Muscle layer of duodenum (tissue), 2 donors: Measurements from ENCODE around the gene SNX10.
"Not testable (repeated sequence)": the region's sequence is repeated elsewhere in the genome, so short reads cannot be mapped to it uniquely, and the experiment has no call there.

Experiments used
- H3K27ac ChIP-seq: one replicate; pipeline ENCODE4 v1.7.0; 2013; ENCODE audit warnings: mild to moderate bottlenecking, low read length
- H3K27me3 ChIP-seq: one replicate; pipeline ENCODE4 v1.7.0; 2013; ENCODE audit warnings: low read depth, mild to moderate bottlenecking, control low read depth, low read length
- H3K36me3 ChIP-seq, 2 donors: one replicate each; pipeline ENCODE4 v1.7.0; 2013; ENCODE audit warnings: low read length in 2 of 2, control low read depth in 1 of 2, mild to moderate bottlenecking in 1 of 2; ENCODE audit not compliant: insufficient read depth in 2 of 2, control insufficient read depth in 1 of 2
- H3K4me1 ChIP-seq, 2 donors: one replicate each; pipeline ENCODE4 v1.7.0; 2013; ENCODE audit warnings: low read length in 2 of 2, mild to moderate bottlenecking in 2 of 2, control low read depth in 1 of 2, moderate library complexity in 1 of 2; ENCODE audit not compliant: insufficient read depth in 2 of 2, control insufficient read depth in 1 of 2
- H3K4me3 ChIP-seq, 2 donors: one replicate each; pipeline ENCODE4 v1.7.0; 2013; ENCODE audit warnings: low read length in 2 of 2, low read depth in 1 of 2, mild to moderate bottlenecking in 1 of 2
- H3K9me3 ChIP-seq, 2 donors: one replicate each; pipeline ENCODE4 v1.7.0; 2013; ENCODE audit warnings: low read length in 2 of 2, control low read depth in 1 of 2, mild to moderate bottlenecking in 1 of 2; ENCODE audit not compliant: control insufficient read depth in 1 of 2
- donor health status: healthy.

Gene SNX10

DNA sequence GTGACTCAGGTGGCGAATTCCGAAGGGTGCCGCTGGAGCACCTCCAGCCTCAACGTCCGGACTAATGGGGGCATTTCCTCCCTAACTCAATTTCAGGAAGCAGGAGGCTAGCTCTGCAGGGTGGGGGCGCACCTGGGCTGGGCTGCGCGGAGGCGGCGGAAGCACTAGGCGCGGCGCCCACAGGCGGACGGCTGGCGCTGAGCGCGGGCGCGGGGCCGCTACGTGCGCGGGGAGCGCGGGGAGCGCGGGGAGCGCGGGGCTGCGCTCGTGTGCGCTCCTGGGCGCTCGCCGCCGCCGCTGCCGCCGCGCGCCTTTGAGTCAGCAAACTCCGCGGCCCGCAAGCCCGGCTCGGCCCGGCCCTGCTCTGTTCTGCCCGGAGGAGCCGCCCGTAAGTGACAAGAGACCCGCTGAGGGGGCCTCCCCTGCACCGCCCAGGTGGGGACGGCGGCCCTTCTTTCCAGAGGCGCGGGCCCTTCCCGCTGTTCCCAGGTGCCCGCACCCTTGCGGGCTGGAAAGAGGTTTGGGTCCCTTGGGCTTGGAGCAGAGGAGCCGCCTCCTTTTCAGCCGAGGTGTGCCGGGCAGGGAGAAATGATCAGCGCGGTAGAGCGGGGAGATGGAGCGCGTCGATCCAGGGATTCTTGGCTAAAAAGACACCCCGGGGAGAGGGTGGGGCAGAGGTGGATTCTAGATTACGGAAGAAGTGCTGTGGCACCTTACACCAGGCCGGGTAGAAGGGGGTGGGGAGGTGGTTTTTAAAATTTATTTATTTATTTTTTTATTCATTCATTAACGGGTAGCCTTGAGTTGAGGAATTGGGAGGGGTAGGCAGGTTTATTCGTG lies at the start of gene SNX10:
Gene SNX10 (plus strand): TSS at position 164 of the 840 bp plus-strand sequence. CDS start 54,581 bp downstream, outside the sequence.
- peaks cover 0 to 6% of the 10 kb centered on the region in 2 donors for H3K4me1 ChIP-seq
- H3K36me3 ChIP-seq: no peaks in the 10 kb centered on the region
- H3K27me3 ChIP-seq: no peaks in the 10 kb centered on the region
- no peak within 1 kb of the TSS for H3K27ac ChIP-seq
- no peaks in the 10 kb centered on the region for H3K9me3 ChIP-seq
- H3K4me3 ChIP-seq: peak within 1 kb of the TSS; percentile 45 to 68

- Histone ChIP-seq H3K9me3 (no peaks in the 10 kb centered on the region), H3K36me3 (no peaks in the 10 kb centered on the region), H3K4me3 (no peak overlapping the region), H3K4me1 (no peaks in the 10 kb centered on the region), H3K27me3 (no peaks in the 10 kb centered on the region), H3K27ac (no peak overlapping the region)
Observed at GRCh38 chr7:26245150-26245549, 46.5 kb upstream of the SNX10 start.

DNA sequence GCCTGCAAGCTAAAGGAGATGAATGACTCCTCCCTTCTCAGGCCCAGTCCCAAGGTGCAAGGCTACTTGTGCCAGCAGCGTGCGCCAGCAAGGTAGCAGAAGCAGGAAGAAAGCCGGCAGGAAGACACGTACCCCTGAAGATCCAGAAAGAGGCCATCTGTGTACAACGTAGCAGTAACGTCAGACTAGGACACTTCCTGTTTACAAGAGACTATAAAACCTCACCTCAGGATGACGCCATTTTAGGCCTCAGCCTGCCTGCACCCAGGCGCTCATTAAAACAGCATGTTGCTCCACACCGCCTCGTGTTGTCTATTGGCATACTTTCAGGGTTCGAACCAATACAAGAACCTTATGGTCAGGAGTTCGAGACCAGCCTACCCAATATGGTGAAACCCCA lies 41.4 kb upstream of the SNX10 start:
- Histone ChIP-seq H3K4me1 (no peaks in the 10 kb centered on the region), H3K27ac (no peak overlapping the region), H3K27me3 (no peaks in the 10 kb centered on the region), H3K36me3 (no peaks in the 10 kb centered on the region), H3K4me3 (no peak overlapping the region), H3K9me3 (no peaks in the 10 kb centered on the region)

GRCh38 chr7:26261866-26262265 lies 29.8 kb upstream of the SNX10 start:
- H3K9me3 ChIP-seq, H3K4me1 ChIP-seq, H3K27ac ChIP-seq, H3K4me3 ChIP-seq, H3K27me3 ChIP-seq, H3K36me3 ChIP-seq: not testable (repeated sequence)

- H3K27me3 ChIP-seq: no peaks in the 10 kb centered on the region
- H3K9me3 ChIP-seq: peaks cover 0 to 12% of the 10 kb centered on the region in 2 donors
- H3K27ac ChIP-seq: no peak overlapping the region
- H3K4me3 ChIP-seq: no peak overlapping the region
- H3K4me1 ChIP-seq: no peaks in the 10 kb centered on the region
- no peaks in the 10 kb centered on the region for H3K36me3 ChIP-seq
Observed at GRCh38 chr7:26265065-26265464, 26.6 kb upstream of the SNX10 start.

GRCh38 chr7:26265499-26266075 lies 26.1 kb upstream of the SNX10 start:
- no peak overlapping the region for H3K4me3 ChIP-seq
- H3K4me1 ChIP-seq: no peaks in the 10 kb centered on the region
- H3K27me3 ChIP-seq: no peaks in the 10 kb centered on the region
- H3K9me3 ChIP-seq: peaks cover 0 to 12% of the 10 kb centered on the region in 2 donors
- no peak overlapping the region for H3K27ac ChIP-seq
- H3K36me3 ChIP-seq: no peaks in the 10 kb centered on the region

GRCh38 chr7:26267601-26268166 lies 24.0 kb upstream of the SNX10 start:
- H3K4me1 ChIP-seq: no peaks in the 10 kb centered on the region
- H3K9me3 ChIP-seq: peaks cover 0 to 12% of the 10 kb centered on the region in 2 donors
- H3K27me3 ChIP-seq: no peaks in the 10 kb centered on the region
- H3K4me3 ChIP-seq: no peak overlapping the region
- H3K27ac ChIP-seq: peak overlapping the region; percentile 20
- no peaks in the 10 kb centered on the region for H3K36me3 ChIP-seq

DNA sequence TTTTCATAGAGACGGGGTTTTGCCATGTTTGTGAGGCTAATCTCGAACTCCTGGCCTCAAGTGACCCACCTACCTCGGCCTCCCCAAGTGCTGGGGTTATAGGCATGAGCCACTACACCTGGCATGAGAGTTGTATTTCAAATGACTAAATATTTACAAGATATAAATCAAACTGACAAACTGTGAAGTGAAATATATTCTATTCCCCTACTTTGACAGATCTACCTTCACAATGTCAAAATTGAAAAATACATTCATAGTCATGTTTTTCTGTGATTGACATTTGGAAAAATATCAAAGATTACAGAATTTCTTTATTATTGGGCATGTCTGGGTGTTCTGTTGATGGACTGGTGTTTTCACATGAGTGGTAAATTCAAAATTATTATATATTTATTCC lies 16.4 kb upstream of the SNX10 start:
- Histone ChIP-seq H3K27ac (no peak overlapping the region), H3K4me1 (no peaks in the 10 kb centered on the region), H3K9me3 (no peaks in the 10 kb centered on the region), H3K27me3 (no peaks in the 10 kb centered on the region), H3K4me3 (no peak overlapping the region), H3K36me3 (no peaks in the 10 kb centered on the region)

- Histone ChIP-seq H3K4me3 (no peak overlapping the region), H3K9me3 (no peaks in the 10 kb centered on the region), H3K36me3 (no peaks in the 10 kb centered on the region), H3K27ac (no peak overlapping the region), H3K4me1 (no peaks in the 10 kb centered on the region), H3K27me3 (no peaks in the 10 kb centered on the region)
Observed at GRCh38 chr7:26278770-26279169, 12.9 kb upstream of the SNX10 start.

- H3K9me3 ChIP-seq: no peaks in the 10 kb centered on the region
- H3K4me3 ChIP-seq: no peak overlapping the region
- no peak overlapping the region for H3K27ac ChIP-seq
- H3K4me1 ChIP-seq: no peaks in the 10 kb centered on the region
- no peaks in the 10 kb centered on the region for H3K36me3 ChIP-seq
- H3K27me3 ChIP-seq: no peaks in the 10 kb centered on the region
Observed at GRCh38 chr7:26279405-26279804, 12.3 kb upstream of the SNX10 start.

DNA sequence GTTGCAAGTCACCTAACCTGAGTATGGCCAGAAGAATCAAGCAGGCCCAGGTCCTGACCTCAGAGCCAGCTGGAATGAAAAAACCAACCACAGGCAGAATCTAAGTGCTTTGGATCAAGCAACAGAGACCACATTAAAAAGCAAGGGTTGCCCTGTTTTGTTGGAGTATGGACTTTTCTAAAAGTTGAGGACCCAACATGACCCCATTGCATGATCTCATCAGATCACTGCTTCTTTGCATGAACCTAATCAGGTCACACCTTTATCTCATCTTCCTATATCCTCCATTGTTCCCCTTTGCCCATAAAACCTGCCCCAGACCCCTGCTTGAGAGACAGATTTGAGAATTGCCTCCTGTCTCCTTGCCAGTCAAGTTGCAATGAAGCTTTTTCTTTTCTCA lies 11.6 kb upstream of the SNX10 start:
- Histone ChIP-seq H3K27me3 (no peaks in the 10 kb centered on the region), H3K27ac (no peak overlapping the region), H3K9me3 (no peaks in the 10 kb centered on the region), H3K36me3 (no peaks in the 10 kb centered on the region), H3K4me3 (no peak overlapping the region), H3K4me1 (no peaks in the 10 kb centered on the region)
